K562 (cell line): ENCODE data around the gene SLC16A9. TPM values are rescaled to one million over a fixed set of nuclear protein-coding genes. Genes with fewer than 3 reads are reported as not detected.

ENCODE experiments used
- ATAC-seq: fragments of 200-7000 bp; cut with Tn5 transposase; 3 replicates; pipeline ENCODE4 v1.9.1; 2020; ENCODE audit warnings: moderate library complexity
- BruUV-seq: library from RNA; stranded (reverse); fragments of 400-500 nt; replicated peaks from 2 replicates; lab custom pipeline; 2021; lab: Mats Ljungman, UMichigan
- CTCF ChIA-PET: fragments of 300-600 bp; formaldehyde crosslinking; extraction: SDS; loops from one replicate; lab custom pipeline; 2021; ENCODE audit warnings: low intra/inter-chr PET ratio; lab: Yijun Ruan, JAX
- POLR2A ChIA-PET: fragments of 300-600, 350-650 bp; sonication (Branson Sonifier 250); formaldehyde crosslinking; extraction: SDS; loops from one replicate; lab custom pipeline; 2021; ENCODE audit warnings: antibody characterized with exemption, inconsistent platforms; lab: Yijun Ruan, JAX
- DNase-seq, 4 experiments: peaks; one replicate each; pipeline versions ENCODE4 v3.0.0 to v3.0.0-alpha.2; 2011 to 2018; ENCODE audit warnings: low spot score in 3 of 4, mixed read lengths in 3 of 4; ENCODE audit errors: extremely low read depth in 1 of 4
- FAIRE-seq: peaks from 2 replicates; lab custom pipeline; 2011; peaks lifted over from hg19 to GRCh38; lab: Jason Lieb, UNC
- H2AFZ ChIP-seq: 2 replicates; pipeline ENCODE4 v1.6.0; 2011; ENCODE audit warnings: low read depth, low read length, control low read depth, inconsistent platforms
- H3K27ac ChIP-seq: fragments of 200-600 bp; 3 replicates; pipeline ENCODE4 v1.8.0; 2011; ENCODE audit warnings: low read depth, mild to moderate bottlenecking, control low read depth, inconsistent platforms, low read length, moderate library complexity, mixed read lengths; ENCODE audit errors: extremely low read depth
- H3K27me3 ChIP-seq, 2 experiments: fragments of 300-600 bp in 1 of 2; 2 replicates in 1 of 2; 3 replicates in 1 of 2; pipeline versions ENCODE4 v1.6.0 to v1.8.0; 2011; ENCODE audit warnings: inconsistent platforms in 2 of 2, low read length in 2 of 2, mild to moderate bottlenecking in 1 of 2, mixed read lengths in 1 of 2, moderate library complexity in 1 of 2; ENCODE audit not compliant: control insufficient read depth in 2 of 2, insufficient read depth in 2 of 2
- H3K36me3 ChIP-seq: fragments of 300-600 bp; 3 replicates; pipeline ENCODE4 v1.8.0; 2011; ENCODE audit warnings: mild to moderate bottlenecking, low read length, inconsistent platforms; ENCODE audit not compliant: control insufficient read depth, insufficient read depth
- H3K4me1 ChIP-seq, 2 experiments: fragments of 200-600 bp in 1 of 2; replicated peaks in 1 of 2; 2 replicates in 1 of 2; 3 replicates in 1 of 2; pipeline versions ENCODE4 v1.5.1 to v1.8.0; 2011; ENCODE audit warnings: inconsistent platforms in 2 of 2, low read length in 2 of 2, mild to moderate bottlenecking in 1 of 2, mixed read lengths in 1 of 2, moderate library complexity in 1 of 2; ENCODE audit not compliant: control insufficient read depth in 2 of 2, insufficient read depth in 2 of 2
- H3K4me2 ChIP-seq: 2 replicates; pipeline ENCODE4 v1.6.1; 2011; ENCODE audit warnings: low read length, control low read depth, inconsistent platforms, mixed read lengths; ENCODE audit not compliant: insufficient read depth
- H3K4me3 ChIP-seq: fragments of 200-600 bp; sonication (generic), shearing (Covaris generic); 2 replicates; pipeline ENCODE4 v1.5.1; 2016; ENCODE audit warnings: control low read depth, inconsistent platforms
- H3K79me2 ChIP-seq: fragments of 200-600 bp; 3 replicates; pipeline ENCODE4 v1.8.0; 2011; ENCODE audit warnings: low read length, inconsistent platforms; ENCODE audit not compliant: control insufficient read depth, insufficient read depth
- H3K9ac ChIP-seq, 2 experiments: 2 replicates each; pipeline versions ENCODE4 v1.6.0 to v1.6.1; 2011; ENCODE audit warnings: low read depth in 2 of 2, low read length in 2 of 2, control low read depth in 1 of 2, inconsistent platforms in 1 of 2, mild to moderate bottlenecking in 1 of 2, mixed read lengths in 1 of 2; ENCODE audit not compliant: insufficient read depth in 1 of 2
- H3K9me1 ChIP-seq: one replicate; pipeline ENCODE4 v1.6.0; 2011; ENCODE audit warnings: inconsistent platforms, mild to moderate bottlenecking, low read length, moderate library complexity; ENCODE audit not compliant: control insufficient read depth, insufficient read depth
- H3K9me3 ChIP-seq: replicated peaks from 2 replicates; pipeline ENCODE4 v1.5.1; 2011; ENCODE audit warnings: low read depth, low read length, inconsistent platforms; ENCODE audit not compliant: control insufficient read depth, insufficient read depth
- H4K20me1 ChIP-seq: replicated peaks from 2 replicates; pipeline ENCODE4 v1.6.1; 2011; ENCODE audit warnings: low read length, inconsistent platforms, mixed read lengths; ENCODE audit not compliant: control insufficient read depth, insufficient read depth
- FOXJ2 ChIP-seq: fragments of 200-800 bp; sonication (Bioruptor generic); IDR thresholded peaks from 2 replicates; pipeline ENCODE4 v1.6.1; 2016; ENCODE audit warnings: missing genetic modification characterization, missing compliant biosample characterization
- HDAC3 ChIP-seq: fragments of 450-650 bp; IDR thresholded peaks from 2 replicates; pipeline ENCODE4 v1.6.1; 2018; ENCODE audit warnings: borderline replicate concordance, mild to moderate bottlenecking, moderate library complexity; ENCODE audit not compliant: partially characterized antibody
- MTA1 ChIP-seq: fragments of 450-650 bp; IDR thresholded peaks from 2 replicates; pipeline ENCODE4 v1.6.1; 2017; ENCODE audit warnings: borderline replicate concordance
- NR3C1 ChIP-seq: sonication (generic); formaldehyde crosslinking; IDR thresholded peaks from 2 replicates; pipeline ENCODE4 v1.8.1; 2022; ENCODE audit warnings: missing genetic modification reagents
- THRA ChIP-seq: fragments of 450-650 bp; IDR thresholded peaks from 2 replicates; pipeline ENCODE4 v1.6.1; 2017; ENCODE audit warnings: mild to moderate bottlenecking, moderate library complexity
- ZNF280A ChIP-seq: fragments of 450-650 bp; IDR thresholded peaks from 2 replicates; pipeline ENCODE4 v1.6.1; 2018; ENCODE audit warnings: mild to moderate bottlenecking, low read depth; ENCODE audit not compliant: partially characterized antibody
- ZNF583 ChIP-seq: fragments of 250-450 bp; sonication (Bioruptor Pico); IDR thresholded peaks from 2 replicates; pipeline ENCODE4 v1.4.0; 2020
- ZNF609 ChIP-seq: sonication (generic); formaldehyde crosslinking; IDR thresholded peaks from 2 replicates; pipeline ENCODE4 v1.8.1; 2023; ENCODE audit warnings: missing genetic modification reagents, mild to moderate bottlenecking, borderline replicate concordance
- WGBS: fragments of 100-300 bp; shearing (Covaris generic); methylation state at CpG from one replicate; pipeline ENCODE4 v1.1.6; 2016; ENCODE audit warnings: low coverage, mixed read lengths; ENCODE audit not compliant: insufficient coverage; ENCODE audit errors: missing lambda C conversion rate; 5-methylcytosine and 5-hydroxymethylcytosine counted together
- in situ Hi-C: fragments of 300-500 bp; cut with MboI; formaldehyde crosslinking; loops from 4 replicates; pipeline ENCODE4 v1.15.0; 2018; ENCODE audit warnings: inconsistent platforms, mixed read lengths
- intact Hi-C: fragments of 100-400 bp; cut with micrococcal nuclease; formaldehyde crosslinking; loops from 2 replicates; pipeline ENCODE4 v1.14.2; 2022
- polyA plus RNA-seq, 8 experiments: library from polyadenylated mRNA; depleted of rRNA in 4 of 8; stranded (reverse) in 5 of 8; unstranded in 3 of 8; fragments of >200 nt; fragmentation: Nextera tagmentation in 2 of 8; fragmentation: Illumina TruSeq in 1 of 8; extraction: Ambion mirVana in 2 of 8; extraction: Trizol in 1 of 8; gene quantifications; 2 replicates each; pipeline versions ENCODE4 v1.2.1 to v1.2.3, GENCODE V29; 2011 to 2014; ENCODE audit warnings: inconsistent platforms in 1 of 8, missing spikeins in 1 of 8
- total RNA-seq, 7 experiments: library from RNA; depleted of rRNA in 6 of 7; stranded (reverse); fragments of >200 nt in 6 of 7; fragmentation: Illumina TruSeq in 2 of 7; extraction: Trizol in 2 of 7; gene quantifications; 2 replicates each; pipeline versions ENCODE4 v1.2.1 to v1.2.3, GENCODE V29; 2011 to 2021; ENCODE audit warnings: low replicate concordance in 1 of 7
- TF ChIP-seq, protein P1 (sequence below), 2 experiments: fragments of 450-650 bp in 1 of 2; IDR thresholded peaks; 2 replicates each; pipeline ENCODE4 v1.6.1; 2011 to 2017; ENCODE audit warnings: low read depth in 2 of 2, antibody characterized with exemption in 1 of 2, borderline replicate concordance in 1 of 2, low read length in 1 of 2, mild to moderate bottlenecking in 1 of 2, mixed read lengths in 1 of 2; ENCODE audit not compliant: control insufficient read depth in 1 of 2

Gene SLC16A9
- total and polyA plus RNA-seq, 9 of the 15 experiments (the other 6 are each of a cell fraction or from before 2014, with no cell fraction given), result 0.90 to 6.4 (median 2.1) TPM

- WGBS, result 3% methylated on average over 12 of the region's 12 CpGs
- TF ChIP-seq, protein P1, sequence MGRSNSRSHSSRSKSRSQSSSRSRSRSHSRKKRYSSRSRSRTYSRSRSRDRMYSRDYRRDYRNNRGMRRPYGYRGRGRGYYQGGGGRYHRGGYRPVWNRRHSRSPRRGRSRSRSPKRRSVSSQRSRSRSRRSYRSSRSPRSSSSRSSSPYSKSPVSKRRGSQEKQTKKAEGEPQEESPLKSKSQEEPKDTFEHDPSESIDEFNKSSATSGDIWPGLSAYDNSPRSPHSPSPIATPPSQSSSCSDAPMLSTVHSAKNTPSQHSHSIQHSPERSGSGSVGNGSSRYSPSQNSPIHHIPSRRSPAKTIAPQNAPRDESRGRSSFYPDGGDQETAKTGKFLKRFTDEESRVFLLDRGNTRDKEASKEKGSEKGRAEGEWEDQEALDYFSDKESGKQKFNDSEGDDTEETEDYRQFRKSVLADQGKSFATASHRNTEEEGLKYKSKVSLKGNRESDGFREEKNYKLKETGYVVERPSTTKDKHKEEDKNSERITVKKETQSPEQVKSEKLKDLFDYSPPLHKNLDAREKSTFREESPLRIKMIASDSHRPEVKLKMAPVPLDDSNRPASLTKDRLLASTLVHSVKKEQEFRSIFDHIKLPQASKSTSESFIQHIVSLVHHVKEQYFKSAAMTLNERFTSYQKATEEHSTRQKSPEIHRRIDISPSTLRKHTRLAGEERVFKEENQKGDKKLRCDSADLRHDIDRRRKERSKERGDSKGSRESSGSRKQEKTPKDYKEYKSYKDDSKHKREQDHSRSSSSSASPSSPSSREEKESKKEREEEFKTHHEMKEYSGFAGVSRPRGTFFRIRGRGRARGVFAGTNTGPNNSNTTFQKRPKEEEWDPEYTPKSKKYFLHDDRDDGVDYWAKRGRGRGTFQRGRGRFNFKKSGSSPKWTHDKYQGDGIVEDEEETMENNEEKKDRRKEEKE (IDR thresholded peaks at IDR 0.05; ENCODE audit: borderline replicate concordance in 1 of 2, control insufficient read depth in 1 of 2, low read depth in 2 of 2, low read length in 1 of 2), result no peak
- TF ChIP-seq ZNF609, result no peak
- TF ChIP-seq HDAC3, result no peak
- TF ChIP-seq THRA, result no peak
- TF ChIP-seq ZNF280A, result no peak
- TF ChIP-seq FOXJ2 (tag), result no peak
- TF ChIP-seq ZNF583 (CRISPR knock-in tag), result no peak
- no peak for TF ChIP-seq NR3C1 (CRISPR knock-in tag)
- no peak for TF ChIP-seq MTA1
Measured at GRCh38 chr10:59750155-59750945, 40.7 kb upstream of the SLC16A9 start.

More at GRCh38 chr10:59750155-59750945, 40.7 kb upstream of the SLC16A9 start:
- no peak overlapping the region for H3K9ac ChIP-seq
- intact Hi-C loops, result no loop called here
- H3K9me1 ChIP-seq, result no peaks in the 10 kb centered on the region
- ChIA-PET POLR2A (interaction anchor here (1.5 kb wide), 1 partner anchor 10 kb away, joined by 4 read pairs; no protein-coding TSS in a partner anchor), CTCF (no interaction called here)
- ATAC-seq (no peak), FAIRE-seq (no peak), DNase-seq (no peak)
- no TSS peak for BruUV-seq
- H4K20me1 ChIP-seq, result no peaks in the 10 kb centered on the region
- H3K36me3 ChIP-seq, result no peaks in the 10 kb centered on the region
- H3K27me3 ChIP-seq, result peaks cover 9 to 14% of the 10 kb centered on the region in 2 experiments; a peak in 3 of 5 replicates
- H2AFZ ChIP-seq, result no peak overlapping the region
- no peak overlapping the region for H3K4me2 ChIP-seq
- H3K27ac ChIP-seq, result no peak overlapping the region
- no peaks in the 10 kb centered on the region for H3K9me3 ChIP-seq
- H3K4me1 ChIP-seq, result no peaks in the 10 kb centered on the region
- H3K79me2 ChIP-seq, result no peaks in the 10 kb centered on the region
- H3K4me3 ChIP-seq, result no peak overlapping the region
- in situ Hi-C loops, result no loop called here
